HL-60/S4 treated with phorbol 12-myristate 13-acetate at 8.2 ng/mL for 4 days and 3 days (cell line): Measurements from ENCODE around the gene SRGAP2C.
"Not testable (repeated sequence)": the region's sequence is repeated elsewhere in the genome, so short reads cannot be mapped to it uniquely, and the experiment has no call there.

Experiments used
- in situ Hi-C: fragments of 300-500 bp; cut with MboI; formaldehyde crosslinking; loops from 2 replicates; pipeline ENCODE4 v1.15.0; 2022; ENCODE audit warnings: low sequenced_read_pairs

Gene SRGAP2C

GRCh38 chr1:121184290-121185127, at the start of gene SRGAP2C, which contains the start of gene FAM72B:
Gene SRGAP2C, plus strand, starts transcription at chr1:121184975. Its CDS starts 2,472 bp downstream, at chr1:121187447.
Gene FAM72B, minus strand, starts transcription at chr1:121184340. Its CDS starts 851 bp downstream, at chr1:121183489.
- in situ Hi-C loops = not testable (repeated sequence)

DNA sequence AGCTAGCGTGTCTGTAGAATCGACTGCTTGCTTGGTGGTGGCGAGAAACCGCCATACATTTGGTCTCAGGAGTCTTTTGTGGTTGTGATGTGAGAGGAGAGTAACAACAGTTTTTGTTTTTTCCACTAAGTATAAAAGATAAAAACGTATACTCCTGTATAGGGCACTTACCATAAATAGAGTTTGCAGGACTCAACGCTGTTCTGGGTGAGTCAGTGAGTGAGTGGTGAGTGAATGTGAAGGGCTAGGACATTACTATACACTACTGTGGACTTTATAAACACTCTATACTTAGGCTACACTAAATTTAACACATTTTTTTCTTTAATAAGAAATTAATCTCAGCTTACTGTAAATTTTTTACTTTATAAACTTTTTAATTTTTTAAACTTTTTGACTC, 44.4 kb upstream of the SRGAP2C start:
- in situ Hi-C loops = not testable (repeated sequence)

DNA sequence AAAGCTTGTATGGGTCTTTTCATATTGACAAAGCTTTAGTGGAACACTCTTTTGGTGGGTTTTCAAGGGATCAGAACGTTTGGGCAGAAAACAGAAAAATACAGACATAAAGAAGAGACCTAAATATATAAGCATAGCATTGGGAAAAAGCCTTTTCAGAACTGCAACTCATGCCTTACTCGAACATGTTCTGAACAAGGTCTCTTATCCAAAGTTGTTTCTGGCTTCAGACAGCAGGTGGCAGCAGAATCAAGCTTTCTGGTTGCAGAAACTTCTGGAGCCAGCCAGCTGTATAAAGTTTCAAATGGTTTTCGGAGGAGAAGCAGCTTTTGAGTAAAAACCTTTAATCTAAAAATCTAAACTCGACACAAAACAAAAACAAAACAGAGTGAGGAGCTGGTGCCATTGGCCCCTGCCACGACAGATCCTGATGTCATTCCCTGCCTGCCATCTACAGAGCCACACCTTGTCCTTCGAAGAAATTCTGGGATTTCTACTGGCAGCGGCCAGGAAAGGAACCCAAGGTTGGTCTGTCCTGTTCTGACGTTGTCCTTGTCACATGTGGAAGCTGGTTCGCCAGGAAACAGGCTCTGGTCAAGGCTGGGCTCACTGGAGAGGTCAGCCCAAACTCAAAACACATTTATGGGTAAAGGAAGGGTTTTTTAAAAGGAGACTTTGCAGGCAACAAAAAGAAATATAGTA, 36.1 kb upstream of the SRGAP2C start:
- in situ Hi-C loops = not testable (repeated sequence)

GRCh38 chr1:121151294-121151693, 33.5 kb upstream of the SRGAP2C start:
- in situ Hi-C loops = not testable (repeated sequence)

DNA sequence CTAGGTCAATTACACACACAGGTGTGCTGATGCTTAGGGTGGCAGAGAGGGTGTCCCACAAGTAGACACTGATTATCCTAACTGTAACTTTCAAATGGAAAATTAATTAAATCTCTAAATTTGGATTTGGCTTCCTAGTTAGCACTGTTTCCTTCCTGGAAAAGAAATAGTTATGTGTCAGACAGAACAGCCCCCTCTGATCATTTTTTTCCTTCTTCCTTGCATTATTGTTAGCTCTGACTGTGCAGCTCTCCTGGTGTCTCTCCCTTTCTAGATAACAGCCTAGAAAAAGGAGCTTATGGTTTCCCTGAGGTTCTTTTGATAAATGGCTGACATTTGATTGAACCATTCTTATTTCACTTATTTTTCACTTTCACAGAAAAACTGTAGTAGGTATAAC, 32.0 kb upstream of the SRGAP2C start:
- in situ Hi-C loops = not testable (repeated sequence)

GRCh38 chr1:121154811-121155210, 30.0 kb upstream of the SRGAP2C start:
- in situ Hi-C loops = not testable (repeated sequence)

GRCh38 chr1:121155671-121156358, 29.0 kb upstream of the SRGAP2C start:
- in situ Hi-C loops = not testable (repeated sequence)

- in situ Hi-C loops = not testable (repeated sequence)
These were observed 27.7 kb upstream of the SRGAP2C start for GRCh38 chr1:121156958-121157603.

DNA sequence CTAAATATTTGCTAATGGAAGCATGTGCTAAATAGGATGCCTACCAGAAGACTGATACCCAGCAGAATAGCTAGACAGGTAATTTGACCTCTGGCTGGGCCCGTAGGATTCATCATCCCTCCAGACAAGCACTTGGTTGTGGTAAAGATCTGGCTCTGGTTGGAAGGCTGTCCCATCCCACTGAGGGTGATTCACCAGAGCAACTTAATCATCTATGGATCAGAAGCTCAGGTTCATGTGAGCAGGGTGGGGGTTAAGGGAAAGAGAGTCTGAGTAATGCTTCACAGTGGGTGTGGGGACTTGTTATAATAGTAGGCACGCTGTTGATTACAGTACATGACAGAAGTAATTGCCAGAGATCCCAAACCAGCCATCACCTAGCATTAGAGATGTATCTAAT, 27.2 kb upstream of the SRGAP2C start:
- in situ Hi-C loops = not testable (repeated sequence)

DNA sequence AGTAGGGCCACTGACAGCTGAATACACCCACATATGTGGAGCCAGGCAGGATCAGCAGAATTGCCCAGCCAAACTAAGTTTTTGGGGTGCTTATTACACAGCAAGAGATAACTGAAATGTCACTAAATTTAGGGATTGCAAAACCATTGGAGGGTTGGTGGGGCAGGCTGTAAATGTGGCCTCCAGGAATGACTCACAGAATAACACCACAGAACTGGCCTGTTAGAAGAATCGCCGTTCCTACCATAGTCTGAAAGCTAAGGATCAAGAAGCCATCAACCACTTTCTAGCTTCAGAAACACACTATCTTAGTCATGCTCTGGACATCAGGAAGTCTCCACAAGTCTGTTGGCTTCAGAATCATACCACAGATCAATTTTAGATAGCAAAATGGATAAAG, 24.7 kb upstream of the SRGAP2C start:
- in situ Hi-C loops = not testable (repeated sequence)

DNA sequence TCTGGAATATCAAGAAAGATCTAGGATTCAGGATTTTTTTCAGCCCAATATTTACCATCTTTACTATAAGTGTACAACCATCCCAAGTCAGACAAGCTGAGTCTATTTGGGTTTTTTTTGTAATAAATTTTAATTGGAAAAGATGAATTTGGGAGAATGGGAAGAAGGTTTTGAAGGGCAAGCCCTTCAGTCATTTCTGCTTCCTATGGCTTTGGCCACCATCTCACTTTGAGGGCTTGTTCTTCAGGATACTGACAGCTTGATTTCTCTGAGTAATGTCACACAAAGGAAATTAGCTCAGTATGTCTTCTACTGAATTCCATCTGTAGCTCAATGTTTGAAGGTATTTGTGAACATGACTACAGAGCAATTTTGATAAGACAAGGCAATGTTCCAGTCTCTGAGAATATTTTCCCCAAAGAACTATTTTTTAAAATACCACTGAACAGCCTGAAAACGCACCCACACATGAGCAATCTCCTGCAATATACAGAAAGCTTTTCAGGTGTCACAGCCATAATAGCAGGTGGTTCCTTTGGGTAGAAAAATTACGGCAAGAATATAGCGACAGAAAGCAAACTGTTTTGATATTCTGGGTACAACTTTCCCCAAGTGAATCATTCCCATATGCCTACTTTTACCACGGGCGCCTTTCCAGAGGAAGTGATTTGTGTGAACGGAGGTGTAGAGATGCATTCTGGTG, 23.4 kb upstream of the SRGAP2C start:
- in situ Hi-C loops = not testable (repeated sequence)

- in situ Hi-C loops = not testable (repeated sequence)
These were observed 20.7 kb upstream of the SRGAP2C start for GRCh38 chr1:121163850-121164757.

DNA sequence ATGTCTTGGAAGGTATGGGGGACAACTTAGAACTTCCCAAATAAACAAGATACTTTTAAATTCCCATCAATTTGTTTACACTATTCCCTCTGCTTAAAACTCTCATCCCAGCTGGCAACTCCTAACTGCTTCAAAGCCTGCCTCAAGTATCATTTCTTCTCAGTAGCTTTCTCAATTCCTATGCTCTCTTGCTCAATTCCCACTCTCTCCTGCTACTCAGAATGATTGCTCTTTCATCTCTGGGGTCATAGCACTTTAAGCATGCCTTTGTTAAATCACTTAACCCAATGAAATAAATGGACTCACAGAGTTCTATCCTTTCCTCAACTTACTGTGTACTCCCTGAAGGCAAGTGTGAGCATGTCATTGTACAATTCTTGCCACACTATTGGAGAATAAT, 19.5 kb upstream of the SRGAP2C start:
- in situ Hi-C loops = not testable (repeated sequence)

- in situ Hi-C loops = not testable (repeated sequence)
These were observed 17.5 kb upstream of the SRGAP2C start for GRCh38 chr1:121167225-121167738.

DNA sequence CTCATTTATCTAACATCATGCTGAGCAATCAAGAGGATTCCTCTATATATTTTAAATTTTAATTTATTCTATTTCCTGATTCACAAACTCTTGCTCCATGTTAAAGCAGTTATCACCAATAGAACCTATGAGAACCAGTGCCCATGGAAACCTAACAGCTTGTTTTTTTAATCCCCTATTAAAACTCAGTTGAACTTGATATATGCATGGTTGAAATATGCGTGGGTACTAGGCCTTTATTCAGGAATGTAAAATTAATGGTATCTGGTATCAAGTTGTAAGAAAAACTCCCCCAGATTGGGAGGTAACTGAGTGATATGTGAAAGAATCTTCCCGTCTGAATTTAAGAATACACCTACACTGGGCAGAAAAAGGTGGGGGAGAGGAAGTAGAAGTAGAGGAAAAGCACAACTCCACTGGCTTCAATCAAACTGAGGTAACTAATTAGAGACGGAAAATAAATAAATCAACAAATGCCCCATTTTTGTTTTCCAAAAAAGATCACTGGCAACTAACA, 16.6 kb upstream of the SRGAP2C start:
- in situ Hi-C loops = not testable (repeated sequence)

- in situ Hi-C loops = not testable (repeated sequence)
These were observed 8.1 kb upstream of the SRGAP2C start for GRCh38 chr1:121176649-121177048.

DNA sequence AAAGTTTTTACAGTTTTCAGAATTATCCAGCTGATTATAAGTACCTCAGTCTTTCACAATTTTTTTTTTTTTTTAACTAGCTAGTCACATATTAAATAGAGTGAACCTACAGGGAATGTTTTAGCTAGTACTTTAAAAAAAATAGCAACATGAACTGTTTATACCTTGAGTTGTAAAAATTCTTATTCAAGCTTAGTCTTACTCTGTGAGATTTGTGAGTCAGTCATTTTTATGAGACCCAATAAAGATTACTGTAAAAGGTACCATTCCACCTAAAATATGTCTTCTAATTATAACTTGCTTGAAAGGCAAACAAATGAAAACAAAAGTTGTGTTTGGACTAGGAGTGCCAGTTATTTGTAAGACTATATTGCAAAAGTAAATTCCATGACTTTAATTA, 6.6 kb upstream of the SRGAP2C start:
- in situ Hi-C loops = not testable (repeated sequence)

GRCh38 chr1:121183867-121184266, 908 bp upstream of the SRGAP2C start:
- in situ Hi-C loops = not testable (repeated sequence)
